CD4-positive, alpha-beta T cell (primary cell): ENCODE data around the gene CCR2. TPM values are rescaled to one million over a fixed set of nuclear protein-coding genes. Genes with fewer than 3 reads are reported as not detected.

ENCODE experiments used
- ATAC-seq: fragments of 200-7000 bp; cut with Tn5 transposase; one replicate; pipeline ENCODE4 v1.10.0; 2022; ENCODE audit warnings: mild to moderate bottlenecking; ENCODE audit not compliant: poor library complexity
- CTCF ChIA-PET: fragments of 350-600 bp; sonication (Branson Sonifier 250); formaldehyde crosslinking; loops from one replicate; lab custom pipeline; 2021; ENCODE audit warnings: antibody characterized with exemption, inconsistent platforms; lab: Charles Lee
- POLR2A ChIA-PET: fragments of 350-600 bp; sonication (Branson Sonifier 250); formaldehyde crosslinking; loops from one replicate; lab custom pipeline; 2021; ENCODE audit warnings: antibody characterized with exemption, inconsistent platforms; lab: Charles Lee
- DNase-seq, 14 experiments: peaks; one replicate each; pipeline ENCODE4 v3.0.0-alpha.2; 2013 to 2020; ENCODE audit warnings: mixed read lengths in 2 of 14
- H3K27ac ChIP-seq, 2 donors: one replicate each; pipeline versions ENCODE4 v1.5.1 to v1.7.0; 2013; ENCODE audit warnings: low read length in 2 of 2, low read depth in 1 of 2, mild to moderate bottlenecking in 1 of 2
- H3K27me3 ChIP-seq, 2 experiments: 1 replicate in 1 of 2; 2 replicates in 1 of 2; pipeline versions ENCODE4 v1.6.1 to v1.7.0; 2013; ENCODE audit warnings: low read length in 2 of 2, control low read depth in 1 of 2, mild to moderate bottlenecking in 1 of 2, moderate library complexity in 1 of 2; ENCODE audit not compliant: insufficient read depth in 2 of 2, control insufficient read depth in 1 of 2
- H3K36me3 ChIP-seq: one replicate; pipeline ENCODE4 v1.6.1; 2013; ENCODE audit warnings: low read length, control low read depth; ENCODE audit not compliant: insufficient read depth
- H3K4me1 ChIP-seq: one replicate; pipeline ENCODE4 v1.6.1; 2013; ENCODE audit warnings: low read length, control low read depth; ENCODE audit not compliant: insufficient read depth
- H3K4me3 ChIP-seq: one replicate; pipeline ENCODE4 v1.5.1; 2013; ENCODE audit warnings: mild to moderate bottlenecking, low read length, moderate library complexity
- H3K9me3 ChIP-seq, 2 experiments: 1 replicate in 1 of 2; 2 replicates in 1 of 2; pipeline versions ENCODE4 v1.6.1 to v1.7.0; 2013; ENCODE audit warnings: low read length in 2 of 2, mild to moderate bottlenecking in 2 of 2, control low read depth in 1 of 2, moderate library complexity in 1 of 2; ENCODE audit not compliant: control insufficient read depth in 1 of 2, insufficient read depth in 1 of 2
- H3K27ac Mint-ChIP-seq: one replicate; pipeline ENCODE4 v1.8.0; 2020; ENCODE audit warnings: mixed read lengths
- H3K27me3 Mint-ChIP-seq: one replicate; pipeline ENCODE4 v1.8.0; 2021; ENCODE audit warnings: mixed read lengths
- H3K36me3 Mint-ChIP-seq: one replicate; pipeline ENCODE4 v1.8.0; 2021; ENCODE audit warnings: low read depth, mixed read lengths
- H3K4me1 Mint-ChIP-seq: one replicate; pipeline ENCODE4 v1.8.0; 2021; ENCODE audit warnings: low read depth, mixed read lengths
- H3K4me3 Mint-ChIP-seq: one replicate; pipeline ENCODE4 v1.8.0; 2020; ENCODE audit warnings: mild to moderate bottlenecking, mixed read lengths
- H3K9me3 Mint-ChIP-seq: one replicate; pipeline ENCODE4 v1.8.0; 2020; ENCODE audit warnings: mixed read lengths
- CTCF ChIP-seq: fragments of 200-600 bp; IDR thresholded peaks from one replicate; pipeline ENCODE4 v1.8.0; 2022; ENCODE audit warnings: antibody characterized with exemption, mild to moderate bottlenecking
- intact Hi-C, 2 experiments: fragments of 100-400 bp; cut with DNase I in 1 of 2; cut with micrococcal nuclease in 1 of 2; formaldehyde crosslinking; loops; one replicate each; pipeline versions ENCODE4 v1.15.1 to v1.9.0; 2023 to 2025; cut with DNase I, micrococcal nuclease
- total RNA-seq, 174 experiments: library from RNA in 2 of 174; stranded (reverse) in 2 of 174; gene quantifications; one replicate each; pipeline ENCODE4 v1.2.3 and lab custom pipeline; 2021 to 2026

CCR2 gene
- total RNA-seq, 2 experiments from 2014 or later, result 0.99 to 1.0 TPM

GRCh38 chr3:46406443-46406787, 52.5 kb downstream of the CCR2 start:
- peaks cover 22% of the 10 kb centered on the region for H3K4me1 ChIP-seq
- ChIA-PET POLR2A (no interaction called here), CTCF (no interaction called here)
- DNase-seq (peak in 2 of 14 experiments; percentile 70 to 80), ATAC-seq (no peak)
- H3K36me3 ChIP-seq, result no peaks in the 10 kb centered on the region
- no peaks in the 10 kb centered on the region for H3K9me3 ChIP-seq
- Mint-ChIP-seq H3K4me3 (no peak overlapping the region), H3K36me3 (no peaks in the 10 kb centered on the region), H3K27me3 (no peaks in the 10 kb centered on the region), H3K4me1 (peaks cover 31% of the 10 kb centered on the region), H3K27ac (peak overlapping the region; percentile 85), H3K9me3 (no peaks in the 10 kb centered on the region)
- TF ChIP-seq CTCF, result no peak
- intact Hi-C loops, result no loop called here
- H3K27ac ChIP-seq, result peak overlapping the region; percentile 22 to 71
- H3K27me3 ChIP-seq, result no peaks in the 10 kb centered on the region
- no peak overlapping the region for H3K4me3 ChIP-seq

- peaks cover 31% of the 10 kb centered on the region for H3K4me1 Mint-ChIP-seq
- H3K9me3 Mint-ChIP-seq, result no peaks in the 10 kb centered on the region
- DNase-seq (peak in 11 of 14 experiments; percentile 2 to 77 (median 22)), ATAC-seq (peak; percentile 85)
- no peaks in the 10 kb centered on the region for H3K36me3 ChIP-seq
- ChIA-PET CTCF (no interaction called here), POLR2A (interaction anchor here (0.6 to 1.0 kb wide), 2 partner anchors 132 to 552 kb away, joined by 3 to 4 read pairs; no protein-coding TSS in a partner anchor)
- peak within 1 kb of the TSS; percentile 86 for H3K4me3 Mint-ChIP-seq
- H3K4me1 ChIP-seq, result peaks cover 22% of the 10 kb centered on the region
- peak within 1 kb of the TSS; percentile 22 to 71 for H3K27ac ChIP-seq
- no peak for TF ChIP-seq CTCF
- H3K27me3 Mint-ChIP-seq, result no peaks in the 10 kb centered on the region
- intact Hi-C loops, result loop anchor here in 1 of 2 experiments (1.0 kb wide), 1 partner anchor 34 kb away; no protein-coding TSS in a partner anchor
- no peaks in the 10 kb centered on the region for H3K9me3 ChIP-seq
- no peaks in the 10 kb centered on the region for H3K36me3 Mint-ChIP-seq
- H3K27me3 ChIP-seq, result no peaks in the 10 kb centered on the region
- peak within 1 kb of the TSS; percentile 51 for H3K4me3 ChIP-seq
- peak within 1 kb of the TSS; percentile 85 for H3K27ac Mint-ChIP-seq
These were observed 53.1 kb downstream of the CCR2 start, which contains the start of the genes CCR5AS and CCRL2 for GRCh38 chr3:46406788-46407611. TSS of gene CCR5AS (minus strand) at chr3:46407066. TSS of gene CCRL2 (plus strand) at chr3:46407259. CDS start at chr3:46408080, 821 bp downstream.

- Mint-ChIP-seq H3K27ac (peak overlapping the region; percentile 85), H3K4me1 (peaks cover 31% of the 10 kb centered on the region), H3K27me3 (no peaks in the 10 kb centered on the region), H3K4me3 (peak overlapping the region; percentile 86), H3K36me3 (no peaks in the 10 kb centered on the region), H3K9me3 (no peaks in the 10 kb centered on the region)
- peak in 1 of 14 experiments; percentile 27 for DNase-seq
- ATAC-seq, result no peak
- peak overlapping the region; percentile 51 for H3K4me3 ChIP-seq
- intact Hi-C loops, result loop anchor here in 1 of 2 experiments (1.0 kb wide), 1 partner anchor 33 kb away; no protein-coding TSS in a partner anchor
- no peaks in the 10 kb centered on the region for H3K27me3 ChIP-seq
- ChIA-PET CTCF (no interaction called here), POLR2A (interaction anchor here (0.6 kb wide), 1 partner anchor 551 kb away, joined by 3 read pairs; no protein-coding TSS in a partner anchor)
- H3K27ac ChIP-seq, result no peak overlapping the region
- TF ChIP-seq CTCF, result no peak
- H3K36me3 ChIP-seq, result no peaks in the 10 kb centered on the region
- H3K9me3 ChIP-seq, result no peaks in the 10 kb centered on the region
- H3K4me1 ChIP-seq, result peaks cover 22% of the 10 kb centered on the region
These were observed 54.1 kb downstream of the CCR2 start for GRCh38 chr3:46407970-46408369.
